Heart right ventricle (tissue), 16 donors: ENCODE measurements around the gene SLC16A8. TPM values are rescaled to one million over a fixed set of nuclear protein-coding genes. Genes with fewer than 3 reads are reported as not detected.

Source experiments
- ATAC-seq, 8 donors: fragments of 200-7000 bp; cut with Tn5 transposase; one replicate each; pipeline ENCODE4 v1.9.1; 2020; ENCODE audit warnings: mild to moderate bottlenecking in 8 of 8, moderate library complexity in 8 of 8, moderate number of reproducible peaks in 1 of 8
- DNase-seq, 2 donors: peaks; one replicate each; pipeline ENCODE4 v3.0.0-alpha.2; 2020
- H3K27ac ChIP-seq, 10 donors: fragments of 200-600 bp; sonication (generic) in 2 of 10; one replicate each; pipeline versions ENCODE4 v1.5.0 to v1.8.0; 2020 to 2022; ENCODE audit warnings: mild to moderate bottlenecking in 3 of 10
- H3K27me3 ChIP-seq, 7 donors: fragments of 200-600 bp; one replicate each; pipeline ENCODE4 v1.8.0; 2021 to 2022; ENCODE audit warnings: mild to moderate bottlenecking in 2 of 7
- H3K36me3 ChIP-seq, 9 donors: fragments of 200-600 bp; sonication (generic) in 1 of 9; one replicate each; pipeline versions ENCODE4 v1.5.0 to v1.8.0; 2020 to 2022; ENCODE audit warnings: mild to moderate bottlenecking in 2 of 9
- H3K4me1 ChIP-seq, 9 donors: fragments of 200-600 bp; sonication (generic) in 1 of 9; one replicate each; pipeline versions ENCODE4 v1.5.0 to v1.8.0; 2020 to 2022; ENCODE audit warnings: mild to moderate bottlenecking in 4 of 9
- H3K4me3 ChIP-seq, 10 donors: fragments of 200-600 bp; sonication (generic) in 2 of 10; one replicate each; pipeline versions ENCODE4 v1.5.0 to v1.8.0; 2020 to 2022; ENCODE audit warnings: mild to moderate bottlenecking in 7 of 10, moderate library complexity in 2 of 10
- H3K9me3 ChIP-seq, 11 donors: fragments of 200-600 bp in 10 of 11; sonication (generic) in 2 of 11; one replicate each; pipeline versions ENCODE4 v1.5.0 to v1.8.0; 2013 to 2022; ENCODE audit warnings: mild to moderate bottlenecking in 2 of 11, control low read depth in 1 of 11, moderate library complexity in 1 of 11
- CTCF ChIP-seq, 9 donors: fragments of 200-600 bp; sonication (generic) in 2 of 9; IDR thresholded peaks; one replicate each; pipeline versions ENCODE4 v1.5.0 to v1.8.0; 2021 to 2022; ENCODE audit warnings: antibody characterized with exemption in 9 of 9, mild to moderate bottlenecking in 5 of 9, moderate library complexity in 1 of 9
- WGBS, 2 donors: extraction: QIAGEN DNeasy Blood & Tissue Kit; methylation state at CpG; one replicate each; pipeline ENCODE4 v1.1.7; 2013; ENCODE audit warnings: inconsistent platforms in 1 of 2; 5-methylcytosine and 5-hydroxymethylcytosine counted together
- intact Hi-C, 10 donors: fragments of 100-400 bp; cut with DNase I; formaldehyde crosslinking; loops; one replicate each; pipeline versions ENCODE4 v1.11.1 to v1.14.2; 2022
- polyA plus RNA-seq, 2 donors: library from polyadenylated mRNA; stranded (reverse); fragments of 200-250 nt; gene quantifications; one replicate each; pipeline ENCODE4 v1.2.3, GENCODE V29; 2013
- total RNA-seq, 10 donors: library from RNA; stranded (reverse); fragmentation: NEBNext Ultra II Directional in 3 of 10; extraction: Animal tissue kit (Norgen Biotek cat#: 25700) in 3 of 10; gene quantifications; one replicate each; pipeline versions ENCODE4 v1.2.1 to v1.2.4, GENCODE V29; 2021 to 2023
- donor health status: Arrhythmogenic right ventricular cardiomyopathy.
- donor health status: ischemic (EF 13 %, LVEDD 7.1; RV severe dilation, severe dysfunction).
- donor health status: healthy with polysubstance abuse.
- donor health status: DM: no; HTN: yes; CAD: no.
- donor health status: DM: no; HTN: no; CAD: no.
- donor health status: ischemic (EF 25% LVEDD 6.9; RV normal size, moderate dysfunction).
- donor health status: ischemic (EF 25% LVEDD 5.7; RV mildly dilated, moderate dysfunction).
- donor health status: healthy.
- donor health status: DM: yes; HTN: yes; CAD: no.
- donor health status: Ischemic cardiomyopathy.
- donor health status: ischemic (EF 35%, LVEDD 5.7; RV mildly dilated, moderate dysfunction).
- donor health status: nonischemic (EF 11% LVEDD 7.7; RV severe dilation, severe dysfunction).
- donor health status: DM: yes; HTN: yes; CAD: no.
- donor health status: PGD.
- donor health status: ischemic (EF 29% LVEDD 5.4; RV normal size, mild dysfunction).
- donor health status: nonischemic (EF 23%, LVEDD 6.1; RV moderate dilation, normal function).

Gene SLC16A8
- total and polyA plus RNA-seq, 12 donors: 0.19 to 0.34 (median 0.22) TPM; not detected in 9

DNA sequence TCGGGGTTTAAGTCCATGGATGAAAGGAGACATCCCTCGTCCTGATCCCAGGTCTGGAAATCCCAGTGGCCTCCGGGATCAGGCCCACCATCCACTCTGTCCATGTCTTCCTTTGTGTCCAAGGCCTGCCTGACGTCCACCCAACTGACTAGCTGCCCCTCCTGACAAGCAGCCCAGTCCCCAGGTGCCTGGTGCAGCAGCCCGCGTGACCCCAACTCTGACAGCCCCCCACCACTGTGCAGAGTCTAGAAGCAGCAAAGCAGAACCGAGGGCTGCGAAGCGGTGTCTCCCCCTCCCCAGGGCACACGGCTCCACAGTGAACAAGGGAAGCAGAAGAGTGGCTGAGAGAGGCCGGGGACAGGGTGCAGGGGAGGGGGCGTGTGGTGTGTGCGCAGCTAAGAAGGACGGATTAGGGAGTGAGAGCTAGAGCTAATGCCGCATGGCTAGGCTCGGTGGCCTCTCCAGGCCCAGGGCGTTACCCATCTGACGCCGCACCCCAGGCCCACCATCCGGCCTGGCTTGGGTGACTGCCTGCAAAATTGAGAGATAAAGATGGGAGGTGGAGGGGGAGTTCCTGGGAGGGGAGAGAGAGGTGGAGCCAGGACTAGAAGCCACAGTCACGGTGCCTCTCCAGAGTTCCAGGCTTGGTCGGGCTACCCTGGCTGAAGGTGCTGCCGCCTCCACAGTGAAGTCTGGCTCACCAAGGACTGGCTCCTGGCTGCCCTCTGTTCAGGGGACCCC is 43.1 kb upstream of the SLC16A8 start:
- peaks cover 0 to 14% (median 0%) of the 10 kb centered on the region in 9 donors for H3K4me1 ChIP-seq
- WGBS, 2 donors: 92% methylated on average over 23 of the region's 23 CpGs
- no peak for TF ChIP-seq CTCF (IDR thresholded peaks at IDR 0.05)
- intact Hi-C loops: loop anchor here in 1 of 10 donors (10.0 kb wide), 1 partner anchor 218 kb away; no protein-coding TSS in a partner anchor
- DNase-seq (no peak), ATAC-seq (peak in 1 of 8 donors; percentile 14)
- H3K36me3 ChIP-seq: peaks cover 0 to 43% (median 0%) of the 10 kb centered on the region in 9 donors
- H3K27ac ChIP-seq: no peak overlapping the region
- no peaks in the 10 kb centered on the region for H3K9me3 ChIP-seq
- no peaks in the 10 kb centered on the region for H3K27me3 ChIP-seq
- no peak overlapping the region for H3K4me3 ChIP-seq

- intact Hi-C loops: loop anchor here in 1 of 10 donors (10.0 kb wide), 1 partner anchor 219 kb away; no protein-coding TSS in a partner anchor
- Histone ChIP-seq H3K4me1 (peaks cover 0 to 3% (median 0%) of the 10 kb centered on the region in 9 donors), H3K36me3 (peaks cover 0 to 41% (median 0%) of the 10 kb centered on the region in 9 donors), H3K9me3 (no peaks in the 10 kb centered on the region), H3K27me3 (no peaks in the 10 kb centered on the region), H3K4me3 (no peak overlapping the region), H3K27ac (no peak overlapping the region)
- ATAC-seq (peak in 3 of 8 donors; percentile 20 to 70 (median 36)), DNase-seq (peak in 1 of 2 donors; percentile 52)
- WGBS, 2 donors: 73% methylated on average over 11 of the region's 11 CpGs
- no peak for TF ChIP-seq CTCF (IDR thresholded peaks at IDR 0.05)
Measured at GRCh38 chr22:38125751-38126201, 41.8 kb upstream of the SLC16A8 start.

GRCh38 chr22:38125038-38125610 is 41.1 kb upstream of the SLC16A8 start:
- Histone ChIP-seq H3K4me3 (no peak overlapping the region), H3K27me3 (no peaks in the 10 kb centered on the region), H3K27ac (no peak overlapping the region), H3K4me1 (no peaks in the 10 kb centered on the region), H3K9me3 (no peaks in the 10 kb centered on the region), H3K36me3 (peaks cover 0 to 37% (median 0%) of the 10 kb centered on the region in 9 donors)
- DNase-seq: no peak
- ATAC-seq: no peak
- WGBS, 2 donors: 95 to 97% methylated on average over 14 of the region's 14 CpGs
- TF ChIP-seq CTCF (IDR thresholded peaks at IDR 0.05): no peak
- intact Hi-C loops: loop anchor here in 1 of 10 donors (10.0 kb wide), 1 partner anchor 220 kb away; no protein-coding TSS in a partner anchor

- WGBS, 2 donors: 95 to 96% methylated on average over 21 of the region's 21 CpGs
- TF ChIP-seq CTCF (IDR thresholded peaks at IDR 0.05): no peak
Measured at GRCh38 chr22:38124236-38124974, 40.4 kb upstream of the SLC16A8 start.

More at GRCh38 chr22:38124236-38124974, 40.4 kb upstream of the SLC16A8 start:
- Histone ChIP-seq H3K36me3 (peaks cover 0 to 38% (median 0%) of the 10 kb centered on the region in 9 donors), H3K4me3 (no peak overlapping the region), H3K27ac (no peak overlapping the region), H3K4me1 (no peaks in the 10 kb centered on the region), H3K27me3 (no peaks in the 10 kb centered on the region), H3K9me3 (no peaks in the 10 kb centered on the region)
- DNase-seq: no peak
- intact Hi-C loops: loop anchor here in 1 of 10 donors (10.0 kb wide), 1 partner anchor 220 kb away; no protein-coding TSS in a partner anchor
- no peak for ATAC-seq
